SU-DHL-6 (cell line): ENCODE data around the gene TAF12.

ENCODE experiments used
- EZH2phosphoT487 ChIP-seq: fragments of 200-600 bp; sonication (generic), shearing (Covaris generic); conservative IDR thresholded peaks from 2 replicates; pipeline ENCODE4 v1.6.1; 2018; ENCODE audit warnings: mild to moderate bottlenecking, antibody characterized with exemption, low read length, moderate library complexity, mixed read lengths
- TF ChIP-seq, protein P1 (sequence below): fragments of 200-600 bp; sonication (generic); IDR thresholded peaks from one replicate; pipeline ENCODE4 v1.5.1; 2017; ENCODE audit warnings: antibody characterized with exemption, mild to moderate bottlenecking, low read length, moderate library complexity; ENCODE audit not compliant: insufficient read depth, poor library complexity, severe bottlenecking

GRCh38 chr1:28613175-28613574, 29.7 kb downstream of the TAF12 start:
- TF ChIP-seq, protein P1, sequence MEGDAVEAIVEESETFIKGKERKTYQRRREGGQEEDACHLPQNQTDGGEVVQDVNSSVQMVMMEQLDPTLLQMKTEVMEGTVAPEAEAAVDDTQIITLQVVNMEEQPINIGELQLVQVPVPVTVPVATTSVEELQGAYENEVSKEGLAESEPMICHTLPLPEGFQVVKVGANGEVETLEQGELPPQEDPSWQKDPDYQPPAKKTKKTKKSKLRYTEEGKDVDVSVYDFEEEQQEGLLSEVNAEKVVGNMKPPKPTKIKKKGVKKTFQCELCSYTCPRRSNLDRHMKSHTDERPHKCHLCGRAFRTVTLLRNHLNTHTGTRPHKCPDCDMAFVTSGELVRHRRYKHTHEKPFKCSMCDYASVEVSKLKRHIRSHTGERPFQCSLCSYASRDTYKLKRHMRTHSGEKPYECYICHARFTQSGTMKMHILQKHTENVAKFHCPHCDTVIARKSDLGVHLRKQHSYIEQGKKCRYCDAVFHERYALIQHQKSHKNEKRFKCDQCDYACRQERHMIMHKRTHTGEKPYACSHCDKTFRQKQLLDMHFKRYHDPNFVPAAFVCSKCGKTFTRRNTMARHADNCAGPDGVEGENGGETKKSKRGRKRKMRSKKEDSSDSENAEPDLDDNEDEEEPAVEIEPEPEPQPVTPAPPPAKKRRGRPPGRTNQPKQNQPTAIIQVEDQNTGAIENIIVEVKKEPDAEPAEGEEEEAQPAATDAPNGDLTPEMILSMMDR: no peak
- TF ChIP-seq EZH2phosphoT487: no peak
